Ramos (cell line): ENCODE results near the gene RCOR2.
"Not testable (repeated sequence)": the region's sequence is repeated elsewhere in the genome, so short reads cannot be mapped to it uniquely, and the experiment has no call there.

Experiments used
- in situ Hi-C: fragments of 300-500 bp; cut with MboI; formaldehyde crosslinking; loops from one replicate; pipeline ENCODE4 v1.14.3; 2022; ENCODE audit warnings: low sequenced_read_pairs; ENCODE audit not compliant: unreplicated experiment

Gene RCOR2

GRCh38 chr11:63916837-63917691, at the start of gene RCOR2:
Gene RCOR2, minus strand, starts transcription at chr11:63917164. Its CDS starts 708 bp downstream, at chr11:63916456.
- in situ Hi-C loops: loop anchor here (5.0 kb wide), 1 partner anchor 85 kb away; no protein-coding TSS in a partner anchor

- in situ Hi-C loops: no loop called here
Measured at GRCh38 chr11:63966444-63966843, 49.5 kb upstream of the RCOR2 start.

- in situ Hi-C loops: not testable (repeated sequence)
Measured at GRCh38 chr11:63963895-63964294, 46.9 kb upstream of the RCOR2 start.

- in situ Hi-C loops: no loop called here
Measured at GRCh38 chr11:63961608-63962412, 44.8 kb upstream of the RCOR2 start.

GRCh38 chr11:63958008-63958407, 41.0 kb upstream of the RCOR2 start:
- in situ Hi-C loops: no loop called here

GRCh38 chr11:63952570-63952969, 35.6 kb upstream of the RCOR2 start:
- in situ Hi-C loops: no loop called here

GRCh38 chr11:63951779-63952536, 35.0 kb upstream of the RCOR2 start:
- in situ Hi-C loops: no loop called here

GRCh38 chr11:63945477-63946163, 28.7 kb upstream of the RCOR2 start:
- in situ Hi-C loops: no loop called here

- in situ Hi-C loops: no loop called here
Measured at GRCh38 chr11:63944987-63945386, 28.0 kb upstream of the RCOR2 start.

- in situ Hi-C loops: no loop called here
Measured at GRCh38 chr11:63942803-63943202, 25.8 kb upstream of the RCOR2 start.

GRCh38 chr11:63941901-63942300, 24.9 kb upstream of the RCOR2 start:
- in situ Hi-C loops: no loop called here

GRCh38 chr11:63940786-63941185, 23.8 kb upstream of the RCOR2 start:
- in situ Hi-C loops: no loop called here

GRCh38 chr11:63939397-63939891, 22.5 kb upstream of the RCOR2 start:
- in situ Hi-C loops: no loop called here

- in situ Hi-C loops: no loop called here
Measured at GRCh38 chr11:63938479-63939396, 21.8 kb upstream of the RCOR2 start, which contains the start of gene NAA40. Gene NAA40, plus strand, starts transcription at chr11:63939002. Its CDS starts 95 bp downstream, at chr11:63939097.

- in situ Hi-C loops: no loop called here
Measured at GRCh38 chr11:63937713-63938478, 20.9 kb upstream of the RCOR2 start.

- in situ Hi-C loops: no loop called here
Measured at GRCh38 chr11:63933459-63933858, 16.5 kb upstream of the RCOR2 start.

GRCh38 chr11:63931876-63932275, 14.9 kb upstream of the RCOR2 start:
- in situ Hi-C loops: no loop called here

GRCh38 chr11:63931045-63931444, 14.1 kb upstream of the RCOR2 start:
- in situ Hi-C loops: no loop called here
